Parathyroid adenoma (tissue), 2 donors: ENCODE data around the gene GPRIN1.
A peak's percentile ranks its signal among the peaks of the same experiment; 100 is the strongest.

Source experiments
- H2AFZ ChIP-seq: fragments of 300-600 bp; sonication (generic); one replicate; pipeline ENCODE4 v1.7.0; 2017; ENCODE audit warnings: antibody characterized with exemption, mild to moderate bottlenecking
- H3K27ac ChIP-seq: fragments of 300-600 bp; sonication (generic); one replicate; pipeline ENCODE4 v1.7.0; 2017
- H3K27me3 ChIP-seq: fragments of 300-600 bp; sonication (generic); one replicate; pipeline ENCODE4 v1.7.0; 2017; ENCODE audit warnings: low read length; ENCODE audit not compliant: control insufficient read depth, insufficient read depth
- H3K36me3 ChIP-seq: fragments of 300-600 bp; sonication (generic); one replicate; pipeline ENCODE4 v1.7.0; 2017; ENCODE audit warnings: low read length; ENCODE audit not compliant: control insufficient read depth, insufficient read depth
- H3K4me1 ChIP-seq: fragments of 300-600 bp; sonication (generic); one replicate; pipeline ENCODE4 v1.7.0; 2017; ENCODE audit warnings: control low read depth
- H3K4me2 ChIP-seq: fragments of 300-600 bp; sonication (generic); one replicate; pipeline ENCODE4 v1.7.0; 2017; ENCODE audit warnings: low read length
- H3K4me3 ChIP-seq: fragments of 300-600 bp; sonication (generic); one replicate; pipeline ENCODE4 v1.7.0; 2017; ENCODE audit warnings: low read depth, low read length
- H3K79me2 ChIP-seq: fragments of 300-600 bp; sonication (generic); one replicate; pipeline ENCODE4 v1.7.0; 2017; ENCODE audit warnings: control low read depth
- H3K9ac ChIP-seq: fragments of 300-600 bp; sonication (generic); one replicate; pipeline ENCODE4 v1.7.0; 2017; ENCODE audit warnings: mild to moderate bottlenecking
- H3K9me3 ChIP-seq: fragments of 300-600 bp; sonication (generic); one replicate; pipeline ENCODE4 v1.7.0; 2017; ENCODE audit warnings: low read length; ENCODE audit not compliant: control insufficient read depth
- TF ChIP-seq, protein P1 (sequence below): fragments of 300-600 bp; sonication (generic); IDR thresholded peaks from one replicate; pipeline ENCODE4 v1.7.0; 2017; ENCODE audit warnings: antibody characterized with exemption, mild to moderate bottlenecking
- donor health status: primary hyperparathyroidism.

The GPRIN1 gene

DNA sequence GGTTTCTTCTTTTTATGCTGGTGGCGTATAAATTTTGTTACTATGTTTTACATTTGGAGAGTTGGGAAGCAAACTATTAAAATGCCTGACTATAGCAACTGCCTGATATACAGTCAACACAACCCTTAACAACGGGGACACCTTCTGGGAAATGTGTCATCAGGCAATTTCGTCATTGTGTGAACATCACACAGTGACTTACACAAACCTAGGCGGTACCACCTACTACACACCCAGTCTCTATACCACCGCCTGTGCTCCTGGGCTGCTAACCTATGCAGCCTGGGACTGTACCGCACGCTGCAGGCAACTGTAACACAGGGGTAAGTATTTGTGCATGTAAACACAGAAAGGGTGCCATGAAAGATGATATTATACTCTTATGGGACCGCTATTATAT, 62.2 kb downstream of the GPRIN1 start:
- Histone ChIP-seq H2AFZ (no peak overlapping the region), H3K79me2 (peaks cover 3% of the 10 kb centered on the region), H3K27ac (peak overlapping the region; percentile 22), H3K4me3 (no peak overlapping the region), H3K9me3 (no peaks in the 10 kb centered on the region), H3K36me3 (no peaks in the 10 kb centered on the region), H3K27me3 (no peaks in the 10 kb centered on the region), H3K9ac (no peak overlapping the region), H3K4me1 (peaks cover 5% of the 10 kb centered on the region), H3K4me2 (no peak overlapping the region)
- TF ChIP-seq, protein P1, sequence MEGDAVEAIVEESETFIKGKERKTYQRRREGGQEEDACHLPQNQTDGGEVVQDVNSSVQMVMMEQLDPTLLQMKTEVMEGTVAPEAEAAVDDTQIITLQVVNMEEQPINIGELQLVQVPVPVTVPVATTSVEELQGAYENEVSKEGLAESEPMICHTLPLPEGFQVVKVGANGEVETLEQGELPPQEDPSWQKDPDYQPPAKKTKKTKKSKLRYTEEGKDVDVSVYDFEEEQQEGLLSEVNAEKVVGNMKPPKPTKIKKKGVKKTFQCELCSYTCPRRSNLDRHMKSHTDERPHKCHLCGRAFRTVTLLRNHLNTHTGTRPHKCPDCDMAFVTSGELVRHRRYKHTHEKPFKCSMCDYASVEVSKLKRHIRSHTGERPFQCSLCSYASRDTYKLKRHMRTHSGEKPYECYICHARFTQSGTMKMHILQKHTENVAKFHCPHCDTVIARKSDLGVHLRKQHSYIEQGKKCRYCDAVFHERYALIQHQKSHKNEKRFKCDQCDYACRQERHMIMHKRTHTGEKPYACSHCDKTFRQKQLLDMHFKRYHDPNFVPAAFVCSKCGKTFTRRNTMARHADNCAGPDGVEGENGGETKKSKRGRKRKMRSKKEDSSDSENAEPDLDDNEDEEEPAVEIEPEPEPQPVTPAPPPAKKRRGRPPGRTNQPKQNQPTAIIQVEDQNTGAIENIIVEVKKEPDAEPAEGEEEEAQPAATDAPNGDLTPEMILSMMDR = no peak
